OCI-LY1 (cell line): ENCODE data around the gene ZNF318.
A peak's percentile ranks its signal among the peaks of the same experiment; 100 is the strongest.

Experiments
- H2AFZ ChIP-seq: fragments of 200-600 bp; sonication (generic), shearing (Covaris generic); 2 replicates; pipeline ENCODE4 v1.6.0; 2014; ENCODE audit warnings: antibody characterized with exemption, mild to moderate bottlenecking, low read length
- H3F3A ChIP-seq: fragments of 200-600 bp; sonication (generic), shearing (Covaris generic); 2 replicates; pipeline ENCODE4 v1.6.0; 2014; ENCODE audit warnings: mild to moderate bottlenecking, antibody characterized with exemption, low read length, moderate library complexity; ENCODE audit not compliant: insufficient read depth
- H3K27ac ChIP-seq: fragments of 200-600 bp; sonication (generic); 2 replicates; pipeline ENCODE4 v1.5.1; 2014; ENCODE audit warnings: low read length, mixed run types, mild to moderate bottlenecking, low read depth; ENCODE audit not compliant: poor library complexity, severe bottlenecking
- H3K27me3 ChIP-seq: fragments of 200-600 bp; sonication (generic); 2 replicates; pipeline ENCODE4 v1.6.0; 2014; ENCODE audit warnings: antibody characterized with exemption, mild to moderate bottlenecking, low read length, moderate library complexity; ENCODE audit not compliant: insufficient read depth
- H3K36me3 ChIP-seq: fragments of 200-600 bp; sonication (generic); 2 replicates; pipeline ENCODE4 v1.6.1; 2014; ENCODE audit warnings: mild to moderate bottlenecking, antibody characterized with exemption, low read length, moderate library complexity, mixed read lengths; ENCODE audit not compliant: insufficient read depth
- H3K4me1 ChIP-seq: fragments of 200-600 bp; sonication (generic); 2 replicates; pipeline ENCODE4 v1.5.1; 2014; ENCODE audit warnings: mild to moderate bottlenecking, low read length, moderate library complexity; ENCODE audit not compliant: insufficient read depth, severe bottlenecking
- H3K4me2 ChIP-seq: fragments of 200-600 bp; sonication (generic), shearing (Covaris generic); 2 replicates; pipeline ENCODE4 v1.6.1; 2014; ENCODE audit warnings: low read length
- H3K4me3 ChIP-seq: fragments of 200-600 bp; sonication (generic); 2 replicates; pipeline ENCODE4 v1.5.1; 2014; ENCODE audit warnings: low read length, low read depth, mild to moderate bottlenecking, mixed read lengths; ENCODE audit not compliant: poor library complexity, severe bottlenecking
- H3K79me2 ChIP-seq: fragments of 200-600 bp; shearing (Covaris generic); 2 replicates; pipeline ENCODE4 v1.6.1; 2016; ENCODE audit warnings: mixed run types, low read length, mixed read lengths; ENCODE audit not compliant: insufficient read depth
- H3K9ac ChIP-seq: fragments of 200-600 bp; sonication (generic), shearing (Covaris generic); 2 replicates; pipeline ENCODE4 v1.6.1; 2014; ENCODE audit warnings: mild to moderate bottlenecking, low read length, mixed read lengths
- H3K9me2 ChIP-seq: fragments of 200-600 bp; sonication (generic), shearing (Covaris generic); 2 replicates; pipeline ENCODE4 v1.6.1; 2014; ENCODE audit warnings: low read depth, mild to moderate bottlenecking, low read length, mixed read lengths
- H3K9me3 ChIP-seq: fragments of 200-600 bp; shearing (Covaris generic); 2 replicates; pipeline ENCODE4 v1.6.1; 2014; ENCODE audit warnings: low read length, mixed read lengths
- H4K20me1 ChIP-seq: fragments of 200-600 bp; sonication (generic), shearing (Covaris generic); 2 replicates; pipeline ENCODE4 v1.6.0; 2016; ENCODE audit warnings: mild to moderate bottlenecking, low read length; ENCODE audit not compliant: insufficient read depth
- EZH2 ChIP-seq: fragments of 200-600 bp; sonication (generic), shearing (Covaris generic); IDR thresholded peaks from 2 replicates; pipeline ENCODE4 v1.8.0; 2017; ENCODE audit warnings: borderline replicate concordance, mixed run types, mild to moderate bottlenecking, antibody characterized with exemption, low read length, moderate library complexity, mixed read lengths
- TF ChIP-seq, protein P1 (sequence below): fragments of 200-600 bp; sonication (generic), shearing (Covaris generic); IDR thresholded peaks from 2 replicates; pipeline ENCODE4 v1.5.1; 2017; ENCODE audit warnings: mild to moderate bottlenecking, antibody characterized with exemption, low read length, moderate library complexity, mixed read lengths

The ZNF318 gene

DNA sequence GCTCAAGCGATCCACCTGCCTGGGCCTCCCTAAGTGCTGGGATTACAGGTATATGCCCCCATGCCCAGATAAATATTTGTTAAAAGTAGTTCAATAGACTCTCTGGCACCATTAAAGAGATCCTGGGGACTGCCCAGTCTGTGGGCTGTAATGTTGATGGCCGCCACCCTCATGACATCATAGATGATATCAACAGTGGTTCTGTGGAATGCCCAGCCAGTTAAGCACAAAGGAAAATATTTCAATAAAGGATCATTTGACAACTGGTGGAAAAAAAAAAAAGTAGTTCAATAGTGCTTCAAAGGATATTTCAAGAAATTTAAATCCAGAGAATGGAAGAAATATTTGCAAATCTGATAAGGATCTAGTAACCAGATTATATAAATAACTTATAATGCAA, 59.3 kb downstream of the ZNF318 start:
- Histone ChIP-seq H3K9me3 (no peaks in the 10 kb centered on the region), H3K4me2 (no peak overlapping the region)

DNA sequence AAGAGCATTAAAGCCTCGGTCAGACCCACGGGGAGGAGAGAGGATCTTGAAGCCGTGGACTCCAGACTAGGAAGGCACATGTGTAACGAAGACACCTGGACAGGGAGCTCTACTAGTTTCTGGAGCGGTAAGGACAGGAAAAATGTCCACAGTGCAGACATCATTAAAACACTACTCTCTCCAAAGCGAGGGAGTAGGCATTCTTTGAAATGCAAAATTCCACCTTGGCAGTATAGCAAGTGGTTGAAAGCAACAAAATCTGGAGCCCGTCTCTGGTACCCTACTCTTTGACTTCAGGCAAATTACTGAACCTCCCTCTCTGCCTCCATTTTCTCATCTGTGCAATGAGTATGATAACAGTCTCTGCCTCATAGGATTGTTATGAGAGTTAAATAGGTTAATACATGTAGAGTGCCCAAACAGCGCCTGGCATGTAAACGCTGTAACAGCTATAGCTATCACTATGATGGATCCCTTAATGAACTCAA, 60.4 kb downstream of the ZNF318 start:
- no peak overlapping the region for H3K27ac ChIP-seq
- H3K9ac ChIP-seq = no peak overlapping the region; the same call in 1 of the 2 replicates
- peaks cover 9% of the 10 kb centered on the region for H3K4me1 ChIP-seq
- H3F3A ChIP-seq = peaks cover 5% of the 10 kb centered on the region; the same call in 1 of the 2 replicates
- peak overlapping the region; percentile 51 for H3K4me2 ChIP-seq
- no peak overlapping the region for H2AFZ ChIP-seq
- no peak for TF ChIP-seq EZH2
- TF ChIP-seq, protein P1, sequence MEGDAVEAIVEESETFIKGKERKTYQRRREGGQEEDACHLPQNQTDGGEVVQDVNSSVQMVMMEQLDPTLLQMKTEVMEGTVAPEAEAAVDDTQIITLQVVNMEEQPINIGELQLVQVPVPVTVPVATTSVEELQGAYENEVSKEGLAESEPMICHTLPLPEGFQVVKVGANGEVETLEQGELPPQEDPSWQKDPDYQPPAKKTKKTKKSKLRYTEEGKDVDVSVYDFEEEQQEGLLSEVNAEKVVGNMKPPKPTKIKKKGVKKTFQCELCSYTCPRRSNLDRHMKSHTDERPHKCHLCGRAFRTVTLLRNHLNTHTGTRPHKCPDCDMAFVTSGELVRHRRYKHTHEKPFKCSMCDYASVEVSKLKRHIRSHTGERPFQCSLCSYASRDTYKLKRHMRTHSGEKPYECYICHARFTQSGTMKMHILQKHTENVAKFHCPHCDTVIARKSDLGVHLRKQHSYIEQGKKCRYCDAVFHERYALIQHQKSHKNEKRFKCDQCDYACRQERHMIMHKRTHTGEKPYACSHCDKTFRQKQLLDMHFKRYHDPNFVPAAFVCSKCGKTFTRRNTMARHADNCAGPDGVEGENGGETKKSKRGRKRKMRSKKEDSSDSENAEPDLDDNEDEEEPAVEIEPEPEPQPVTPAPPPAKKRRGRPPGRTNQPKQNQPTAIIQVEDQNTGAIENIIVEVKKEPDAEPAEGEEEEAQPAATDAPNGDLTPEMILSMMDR = no peak
- H3K79me2 ChIP-seq = no peaks in the 10 kb centered on the region
- peak overlapping the region; percentile 40 for H3K4me3 ChIP-seq
- H3K9me2 ChIP-seq = no peaks in the 10 kb centered on the region
- H4K20me1 ChIP-seq = no peaks in the 10 kb centered on the region
- no peaks in the 10 kb centered on the region for H3K9me3 ChIP-seq
- H3K27me3 ChIP-seq = no peaks in the 10 kb centered on the region; the same call in 1 of the 2 replicates
- H3K36me3 ChIP-seq = no peaks in the 10 kb centered on the region

More for the DNA sequence above, 59.3 kb downstream of the ZNF318 start:
- Histone ChIP-seq H3K4me3 (no peak overlapping the region), H3F3A (peaks cover 5% of the 10 kb centered on the region; the same call in 1 of the 2 replicates), H3K27ac (no peak overlapping the region), H3K79me2 (no peaks in the 10 kb centered on the region), H3K9me2 (no peaks in the 10 kb centered on the region), H2AFZ (no peak overlapping the region), H3K9ac (no peak overlapping the region), H3K4me1 (peaks cover 9% of the 10 kb centered on the region), H3K27me3 (no peaks in the 10 kb centered on the region; the same call in 1 of the 2 replicates), H3K36me3 (no peaks in the 10 kb centered on the region), H4K20me1 (no peaks in the 10 kb centered on the region)
- TF ChIP-seq, protein P1 = no peak
- no peak for TF ChIP-seq EZH2

DNA sequence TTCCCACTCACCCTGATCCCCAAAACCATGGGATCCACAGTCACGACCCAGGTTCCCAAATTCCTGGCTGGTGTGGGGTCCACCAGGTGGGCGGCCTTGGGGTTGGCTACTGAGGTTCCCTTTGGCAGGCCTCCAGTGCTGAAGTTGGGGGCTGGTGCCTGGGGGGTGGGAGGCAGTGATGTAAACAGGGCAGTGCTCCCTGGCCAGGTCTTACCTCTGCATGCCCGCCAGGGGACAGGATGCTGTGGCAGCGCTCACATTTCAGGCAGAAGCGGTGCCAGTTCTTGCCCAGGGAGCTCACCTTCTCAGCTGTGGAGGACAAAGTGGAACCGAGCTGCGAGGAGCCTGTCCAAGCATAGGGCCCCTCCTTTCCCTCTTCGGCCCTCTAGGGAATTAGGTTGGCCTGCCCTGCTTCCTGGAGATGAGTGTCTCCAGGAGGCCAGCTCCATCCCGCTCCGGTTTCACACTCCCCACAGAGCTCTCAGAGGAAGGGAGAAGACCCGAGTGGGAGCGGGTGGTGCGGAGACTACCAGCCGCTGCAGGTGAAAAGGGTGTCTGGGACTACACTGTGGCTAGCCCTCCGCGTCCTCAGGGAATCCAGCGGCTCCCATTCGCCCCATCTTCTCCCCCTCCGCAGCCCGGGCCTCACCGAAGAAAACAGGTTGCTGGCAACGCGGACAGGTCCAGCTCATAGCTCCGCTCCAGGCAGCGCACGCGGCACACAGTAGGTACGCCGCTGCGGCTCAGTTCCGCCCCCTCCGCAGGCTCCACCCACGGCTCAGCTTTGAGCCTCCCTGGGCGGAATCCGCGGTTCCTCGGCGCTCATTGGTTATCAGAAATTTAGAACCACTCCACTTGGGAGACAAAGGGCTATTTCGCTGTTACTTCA, 61.1 kb downstream of the ZNF318 start, which contains the start of gene CRIP3:
Gene CRIP3, minus strand, starts transcription at position 726 of the 889 bp plus-strand sequence. Its CDS starts 34 bp downstream, at position 692.
- Histone ChIP-seq H2AFZ (no peak within 1 kb of the TSS), H3K9me2 (no peaks in the 10 kb centered on the region), H3K36me3 (no peaks in the 10 kb centered on the region), H3K27ac (no peak within 1 kb of the TSS), H4K20me1 (no peaks in the 10 kb centered on the region), H3K79me2 (no peaks in the 10 kb centered on the region), H3K9me3 (no peaks in the 10 kb centered on the region), H3F3A (peaks cover 5% of the 10 kb centered on the region; the same call in 1 of the 2 replicates), H3K27me3 (no peaks in the 10 kb centered on the region; the same call in 1 of the 2 replicates), H3K4me1 (peaks cover 9% of the 10 kb centered on the region), H3K9ac (no peak within 1 kb of the TSS; the same call in 1 of the 2 replicates), H3K4me3 (peak within 1 kb of the TSS; percentile 40), H3K4me2 (peak within 1 kb of the TSS; percentile 51)
- TF ChIP-seq, protein P1 = peak; percentile 56
- no peak for TF ChIP-seq EZH2
